Stimulated activated CD8-positive, alpha-beta memory T cell treated with anti-CD3 and anti-CD28 coated beads, Interleukin-2, amount 100 ng/mL, for 1 hour (primary cell): ENCODE measurements around the gene SLC35B2.
A peak's percentile ranks its signal among the peaks of the same experiment; 100 is the strongest.

Experiments used
- DNase-seq, 2 donors: peaks; one replicate each; pipeline ENCODE4 v3.0.0-alpha.2; 2020; ENCODE audit warnings: low read depth in 2 of 2

The SLC35B2 gene

DNA sequence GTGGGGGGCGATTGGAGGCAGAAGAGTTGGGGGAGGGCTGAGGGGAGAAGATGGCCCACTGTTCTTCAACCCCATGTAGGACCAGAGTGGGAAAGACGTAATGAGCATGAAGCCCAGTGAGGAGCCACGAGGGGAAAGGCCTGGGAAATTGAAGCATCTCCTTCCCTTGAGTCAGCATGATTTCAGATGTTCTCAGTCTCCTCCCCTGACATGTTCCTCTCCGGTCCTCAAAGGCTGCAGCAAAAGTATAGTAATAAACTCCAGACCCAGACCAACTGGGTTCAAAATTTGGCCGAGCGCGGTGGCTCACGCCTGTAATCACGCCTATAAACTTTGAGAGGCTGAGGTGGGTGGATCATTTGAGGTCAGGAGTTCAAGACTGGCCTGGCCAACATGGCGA is 9.9 kb upstream of the SLC35B2 start:
- no peak for DNase-seq

DNA sequence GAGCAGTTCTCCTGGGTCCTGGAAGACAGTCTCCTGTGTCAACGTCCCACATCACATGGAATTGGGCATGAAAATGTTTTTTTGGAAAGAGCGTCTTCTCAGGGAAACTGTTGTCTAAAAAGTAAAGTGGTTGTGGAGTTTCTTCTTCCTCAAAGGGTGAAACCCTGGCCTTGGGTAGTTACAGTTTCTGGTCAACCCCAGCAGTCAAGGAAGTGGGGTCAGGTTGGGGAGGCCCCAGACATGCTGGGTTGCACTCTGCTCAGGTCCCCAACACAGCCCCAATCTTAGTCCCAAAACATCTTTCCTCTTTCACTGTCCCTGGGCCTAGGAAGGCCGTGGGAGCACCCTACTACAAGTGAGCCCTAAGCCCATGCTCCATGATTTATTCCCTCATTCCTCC is 9.0 kb upstream of the SLC35B2 start:
- DNase-seq = no peak

DNA sequence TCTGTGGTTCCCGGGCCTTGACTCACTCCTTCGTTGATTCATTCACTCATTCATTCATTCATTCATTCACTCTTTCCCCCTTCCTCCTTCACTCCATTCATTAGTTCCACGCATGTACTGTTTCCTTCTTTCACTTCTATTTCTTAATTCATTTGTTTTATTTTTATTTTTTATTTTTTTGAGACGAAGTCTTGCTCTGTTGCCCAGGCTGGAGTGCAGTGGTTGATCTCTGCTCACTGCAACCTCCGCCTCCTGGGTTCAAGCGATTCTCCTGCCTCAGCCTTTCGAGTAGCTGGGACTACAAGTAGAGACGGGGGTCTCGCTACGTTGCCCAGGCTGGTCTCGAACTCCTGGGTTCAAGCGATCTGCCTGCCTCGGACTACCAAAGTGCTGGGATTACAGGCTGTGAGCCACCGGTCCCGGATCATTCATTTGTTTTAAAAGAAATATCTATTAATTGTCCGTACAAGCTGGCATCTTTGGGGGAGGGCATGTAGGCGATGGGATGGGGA is 8.4 kb upstream of the SLC35B2 start:
- no peak for DNase-seq

DNA sequence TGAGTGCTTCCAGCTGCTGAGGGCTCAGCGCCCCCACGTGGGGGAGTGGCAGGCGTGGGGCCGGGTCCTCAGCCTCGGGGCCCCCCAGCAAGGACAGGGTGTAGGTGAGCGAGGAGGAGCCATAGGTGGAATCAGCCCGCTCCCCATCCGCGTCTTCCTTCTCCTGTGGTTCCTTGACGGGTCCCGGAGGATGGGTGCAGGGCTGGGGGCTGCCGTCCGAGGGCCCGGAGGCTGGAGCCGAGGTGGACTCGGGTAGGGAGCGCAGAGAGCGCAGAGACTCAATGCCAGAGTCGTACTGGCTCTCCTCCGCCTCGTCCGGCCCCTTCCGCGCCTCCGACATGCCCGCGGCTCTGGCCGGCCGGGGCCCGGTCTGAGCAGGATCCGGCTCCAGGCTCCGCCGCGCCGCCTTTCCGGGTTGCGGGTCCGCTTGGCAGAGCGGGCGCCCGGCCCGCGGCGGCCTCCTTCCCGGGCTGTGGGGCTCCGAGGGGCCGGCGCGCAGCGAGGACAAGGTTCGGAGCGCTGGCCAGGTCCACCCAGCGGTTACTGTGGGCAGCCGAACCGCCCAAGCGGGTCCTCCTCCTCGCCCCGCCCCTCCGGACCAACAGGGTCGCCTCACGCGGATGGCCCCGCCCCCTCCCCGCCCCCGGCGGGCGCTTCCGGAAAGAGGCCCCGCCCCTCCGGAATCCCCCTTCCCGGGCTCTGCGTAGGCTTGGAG is 7.8 kb upstream of the SLC35B2 start, which contains the start of gene NFKBIE:
Gene NFKBIE, minus strand, starts transcription at position 545 of the 715 bp plus-strand sequence. Its CDS starts 205 bp downstream, at position 340.
- DNase-seq = peak; percentile 92 to 95

DNA sequence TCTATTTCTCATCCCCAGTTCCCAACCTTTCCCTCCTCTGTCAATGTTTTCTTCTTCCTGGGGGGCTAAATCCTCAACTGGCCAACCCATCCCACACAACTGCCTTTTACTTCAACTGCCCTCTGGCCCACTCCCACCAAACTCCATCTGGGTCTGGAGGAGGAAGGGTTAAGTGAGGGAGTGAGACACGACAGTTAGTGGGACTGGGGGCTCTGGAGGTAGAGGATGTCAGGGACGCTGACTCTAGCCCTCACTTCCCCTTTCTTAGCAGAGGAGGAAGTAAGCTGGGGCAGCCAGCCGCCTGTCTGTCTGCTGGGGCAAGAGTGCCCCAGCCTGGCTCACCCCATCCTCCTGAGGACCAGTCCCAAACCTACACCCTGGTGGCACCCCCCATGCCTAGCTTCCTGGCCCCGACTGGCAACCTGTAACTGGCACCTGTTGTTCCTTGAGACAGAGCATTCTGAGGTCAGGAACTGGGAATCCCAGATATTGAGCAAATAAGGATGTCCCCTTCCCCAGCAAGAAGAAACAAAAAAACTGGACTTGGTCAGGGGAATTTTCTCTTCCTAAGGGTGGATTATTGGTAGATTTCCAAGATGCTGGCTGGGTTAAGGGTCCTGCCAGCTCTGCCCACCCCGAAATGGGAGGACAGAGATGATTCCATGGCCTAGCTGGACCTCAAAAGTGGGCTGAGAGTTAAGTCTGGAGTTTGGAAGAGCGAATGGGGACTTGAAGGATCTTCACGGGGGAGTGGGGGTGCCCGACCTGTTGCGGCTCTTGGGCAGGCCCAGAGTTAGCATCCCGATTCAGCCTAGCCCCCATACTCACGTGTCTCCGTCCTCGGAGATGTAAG is 7.1 kb upstream of the SLC35B2 start:
- DNase-seq = no peak

DNA sequence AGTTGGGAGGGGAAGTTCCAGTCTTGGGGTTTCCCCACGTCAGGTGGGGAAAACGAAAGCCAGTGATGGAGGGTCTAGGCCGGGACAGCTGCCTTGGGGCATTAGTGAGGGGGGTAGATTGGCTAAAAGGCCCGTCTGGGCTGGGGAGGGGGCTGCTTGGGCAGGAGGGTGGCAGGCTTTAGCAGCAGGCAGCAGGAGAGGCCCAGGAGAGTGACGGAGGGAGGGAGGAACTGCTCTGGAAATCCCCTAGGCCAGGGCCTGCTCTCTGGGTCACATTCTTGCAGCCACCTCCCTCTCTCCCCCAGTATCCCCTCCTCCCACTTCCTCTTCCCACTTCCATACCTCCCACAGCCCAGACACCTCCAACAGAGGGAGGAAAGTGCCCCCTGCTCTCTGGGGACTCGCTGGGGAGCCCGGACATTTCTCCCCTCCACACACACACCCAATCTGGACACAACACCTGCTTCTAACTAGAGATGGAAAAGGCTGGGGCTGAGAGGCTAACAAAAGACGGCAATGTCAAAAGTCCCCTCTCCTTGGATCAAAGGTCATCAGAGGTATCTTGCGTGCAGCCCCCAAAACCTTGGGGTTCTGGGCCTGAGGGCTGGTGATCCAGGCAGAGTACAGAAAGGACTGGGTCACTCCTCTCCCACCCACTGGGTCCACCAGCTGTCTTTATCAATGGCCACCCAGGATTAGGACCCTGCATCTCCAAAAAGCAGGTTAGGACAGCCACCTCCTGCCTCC is 6.2 kb upstream of the SLC35B2 start:
- DNase-seq = no peak

DNA sequence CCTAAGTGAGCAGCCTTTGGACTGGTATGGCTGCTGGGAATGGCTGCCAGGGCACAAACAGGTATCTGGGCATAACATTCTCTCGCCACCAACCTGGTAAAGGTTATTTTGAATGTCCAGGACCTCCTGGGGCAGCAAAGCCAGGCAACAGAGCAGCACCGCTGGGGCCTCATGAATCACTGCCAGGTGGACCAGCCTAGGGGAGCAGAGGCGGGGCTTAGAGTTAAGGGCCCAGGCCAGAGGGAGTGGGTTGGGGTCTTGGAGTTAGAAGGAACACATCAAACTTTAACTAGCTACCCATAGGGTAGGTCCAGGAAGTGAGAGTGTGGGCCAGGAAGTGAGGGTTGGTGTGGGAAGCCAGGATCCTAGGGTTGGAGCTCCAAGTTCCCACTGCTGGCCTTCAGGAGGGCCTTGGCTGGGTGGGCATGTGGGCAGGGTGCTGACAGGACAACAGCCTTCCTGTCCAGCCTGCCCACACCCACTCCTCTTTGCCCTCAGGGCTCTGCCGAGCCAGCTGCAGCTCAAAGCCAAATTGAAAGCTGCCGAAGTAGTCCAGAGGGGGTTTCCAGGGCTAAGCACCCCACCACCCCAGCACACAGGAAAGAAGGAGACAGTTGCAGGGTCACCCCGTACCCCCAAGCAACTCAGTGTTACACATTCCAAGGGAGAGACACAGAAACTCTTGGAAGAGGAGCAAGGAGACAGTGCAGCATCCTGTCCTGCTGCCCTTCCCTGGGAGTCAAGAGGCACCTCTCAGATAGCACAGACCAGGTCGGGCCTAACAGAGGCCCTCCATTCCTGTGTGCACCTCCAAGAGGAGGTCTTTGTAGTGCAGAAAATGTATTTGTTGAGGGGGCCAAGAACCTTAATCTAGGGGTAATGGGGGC is 5.4 kb upstream of the SLC35B2 start:
- no peak for DNase-seq

DNA sequence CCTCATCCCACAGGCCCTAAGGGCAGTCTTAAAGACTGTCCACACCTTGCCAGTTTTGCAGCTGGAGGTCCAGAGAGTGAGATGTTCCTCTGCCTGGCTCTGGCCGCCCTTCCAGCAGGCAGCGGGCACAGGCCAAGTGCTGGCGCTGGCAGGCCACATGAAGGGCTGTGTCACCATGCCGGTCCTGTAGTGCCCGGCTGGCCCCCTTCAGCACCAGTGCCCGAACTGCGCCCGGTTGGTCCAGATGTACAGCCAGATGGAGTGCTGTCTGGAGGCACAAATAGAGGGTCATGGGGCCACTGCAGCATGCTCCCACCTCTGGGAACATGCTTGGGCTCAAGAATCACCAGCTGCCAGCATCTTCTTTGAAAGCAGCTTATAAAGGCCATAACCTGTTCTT is 4.3 kb upstream of the SLC35B2 start:
- DNase-seq = no peak

DNA sequence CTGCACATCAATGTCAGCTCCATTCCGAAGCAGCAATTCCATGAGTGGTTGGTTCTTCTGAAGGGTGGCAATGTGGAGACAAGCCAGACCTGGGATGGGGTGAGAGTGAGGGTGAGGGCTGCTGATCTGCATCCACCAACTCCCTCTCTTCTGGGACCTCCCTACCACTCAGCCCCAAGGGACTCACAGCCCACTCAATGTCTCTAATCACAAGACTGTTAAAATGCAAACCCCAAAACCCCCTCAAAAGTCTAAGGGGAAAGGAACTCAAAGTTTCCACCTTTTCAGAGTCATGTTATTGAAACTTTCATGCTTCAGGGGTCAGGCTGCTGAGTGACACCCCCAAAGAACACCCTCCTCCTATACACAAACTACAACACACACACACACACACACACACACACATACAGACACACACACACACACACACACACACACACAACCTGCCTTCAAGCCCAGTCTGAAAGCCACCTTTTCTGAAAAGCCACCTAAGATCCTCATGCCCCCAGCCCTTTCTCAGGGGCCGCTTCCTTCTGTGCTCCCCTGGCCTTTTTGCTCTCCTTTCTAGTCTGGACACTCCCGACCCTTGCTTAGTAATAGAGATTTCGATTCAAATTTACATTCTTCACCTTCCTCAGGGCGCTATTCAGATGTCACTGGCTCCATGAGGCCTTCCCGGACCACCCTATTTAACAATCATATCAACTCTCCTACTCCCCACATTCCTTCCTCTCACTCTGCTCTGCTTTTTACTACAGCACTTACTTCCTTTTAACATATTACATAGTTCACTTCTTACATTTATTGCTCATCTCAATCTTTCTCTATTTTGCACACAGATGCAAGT is 3.3 kb upstream of the SLC35B2 start:
- DNase-seq = no peak

DNA sequence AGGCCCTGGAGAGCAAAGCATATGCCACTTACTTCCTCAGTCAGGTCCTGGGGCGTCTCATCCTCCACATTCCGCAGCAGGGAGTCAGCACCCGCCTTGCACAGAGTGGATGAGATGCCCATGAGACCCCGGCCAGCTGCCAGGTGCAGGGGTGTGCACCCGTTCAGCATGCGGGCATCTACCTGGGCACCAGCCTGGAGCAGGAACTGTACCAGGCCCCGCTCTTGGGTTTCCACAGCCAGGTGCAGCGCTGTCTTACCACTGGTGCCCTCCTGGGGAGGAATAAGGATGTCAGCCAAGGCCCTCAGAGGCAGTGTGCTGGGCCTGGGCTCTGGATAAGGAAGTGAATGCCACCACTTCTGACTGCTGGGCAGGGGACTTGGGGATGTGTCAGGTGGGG is 2.7 kb upstream of the SLC35B2 start:
- DNase-seq = no peak

DNA sequence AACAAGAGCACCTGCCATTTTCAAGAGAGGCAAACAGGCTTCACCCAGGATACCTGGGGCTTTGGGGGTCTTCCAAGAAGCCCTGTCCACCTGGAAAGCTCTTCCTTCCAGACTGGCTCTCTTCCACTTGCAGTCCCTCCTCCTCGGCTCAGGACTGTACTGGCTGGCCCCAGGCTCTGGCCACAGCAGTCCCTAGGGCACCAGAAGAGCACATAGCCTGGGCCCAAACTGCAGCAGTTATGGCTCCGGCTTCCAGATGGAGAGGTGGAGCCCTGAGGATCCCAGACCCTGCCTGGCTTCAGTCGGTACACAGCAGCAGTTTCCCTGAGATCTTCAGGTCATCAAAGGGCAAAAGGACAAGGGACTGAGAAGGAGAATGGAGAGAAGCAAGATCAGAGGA is 1.6 kb upstream of the SLC35B2 start:
- DNase-seq = no peak

DNA sequence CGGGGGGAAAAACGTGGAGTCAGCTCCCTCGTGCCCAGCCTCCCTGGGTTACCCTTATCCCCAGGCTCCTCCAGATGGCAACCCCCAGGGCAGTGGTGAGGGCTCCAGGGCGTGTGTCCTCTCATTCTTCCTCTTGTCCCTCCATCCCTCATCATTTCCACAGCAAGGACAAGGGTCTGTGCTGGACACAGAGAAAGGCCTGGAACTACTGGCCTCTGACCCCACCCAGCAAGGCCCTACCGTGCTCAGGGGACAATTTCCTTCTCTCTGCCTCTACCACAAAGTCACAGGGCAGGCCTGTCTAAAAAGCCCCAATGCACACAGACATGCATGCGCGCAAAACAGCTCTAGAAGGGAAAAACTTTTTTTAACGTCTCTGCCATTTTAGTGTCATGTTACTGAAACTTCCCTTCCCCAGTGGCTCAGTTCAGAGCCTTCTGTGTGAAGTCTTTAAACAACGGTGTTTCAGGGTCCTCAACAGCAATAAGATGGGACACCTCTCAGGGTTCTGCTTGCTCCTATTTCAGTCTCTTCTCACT is 1.1 kb upstream of the SLC35B2 start:
- DNase-seq = no peak

DNA sequence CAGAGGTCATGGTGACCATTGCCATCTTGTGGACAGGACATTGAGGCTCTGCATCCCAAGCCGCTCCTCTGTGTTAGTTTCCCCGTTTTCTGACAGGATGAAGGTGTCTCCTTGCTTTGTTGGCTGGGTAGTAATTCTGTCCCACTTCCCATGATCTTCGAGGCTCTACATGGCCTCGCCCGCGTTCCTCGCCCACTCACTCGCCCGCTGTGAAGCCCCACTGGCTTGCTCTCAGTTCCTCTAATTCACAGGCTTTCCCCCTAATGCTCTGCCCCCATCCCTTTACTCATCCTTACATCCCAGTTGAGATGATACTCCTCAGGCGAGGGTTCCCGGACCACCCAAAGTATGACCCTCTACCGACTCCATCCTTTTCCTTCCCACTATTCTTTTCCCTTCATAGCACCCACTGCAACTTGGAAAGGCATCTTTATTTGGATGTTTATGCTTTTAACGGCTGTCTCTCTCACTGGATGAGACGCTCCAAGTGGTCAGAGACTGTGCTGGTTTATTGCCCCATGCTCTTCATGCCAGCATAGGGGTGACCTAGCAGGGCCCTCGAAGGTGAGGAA is 511 bp upstream of the SLC35B2 start:
- no peak for DNase-seq

DNA sequence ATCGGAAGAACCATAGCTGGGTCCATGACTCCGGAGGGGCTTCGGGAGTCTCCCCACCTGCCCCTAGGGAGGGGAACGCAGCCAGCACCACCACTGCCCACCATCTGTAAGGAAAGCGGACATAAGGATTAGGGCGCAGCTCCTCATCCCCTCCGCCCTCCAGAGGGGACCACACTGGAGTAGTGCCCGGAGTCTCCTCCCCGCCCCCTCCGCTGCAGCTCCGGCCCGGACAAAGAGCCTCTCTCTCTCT is 628 bp downstream of the SLC35B2 start:
- no peak for DNase-seq

DNA sequence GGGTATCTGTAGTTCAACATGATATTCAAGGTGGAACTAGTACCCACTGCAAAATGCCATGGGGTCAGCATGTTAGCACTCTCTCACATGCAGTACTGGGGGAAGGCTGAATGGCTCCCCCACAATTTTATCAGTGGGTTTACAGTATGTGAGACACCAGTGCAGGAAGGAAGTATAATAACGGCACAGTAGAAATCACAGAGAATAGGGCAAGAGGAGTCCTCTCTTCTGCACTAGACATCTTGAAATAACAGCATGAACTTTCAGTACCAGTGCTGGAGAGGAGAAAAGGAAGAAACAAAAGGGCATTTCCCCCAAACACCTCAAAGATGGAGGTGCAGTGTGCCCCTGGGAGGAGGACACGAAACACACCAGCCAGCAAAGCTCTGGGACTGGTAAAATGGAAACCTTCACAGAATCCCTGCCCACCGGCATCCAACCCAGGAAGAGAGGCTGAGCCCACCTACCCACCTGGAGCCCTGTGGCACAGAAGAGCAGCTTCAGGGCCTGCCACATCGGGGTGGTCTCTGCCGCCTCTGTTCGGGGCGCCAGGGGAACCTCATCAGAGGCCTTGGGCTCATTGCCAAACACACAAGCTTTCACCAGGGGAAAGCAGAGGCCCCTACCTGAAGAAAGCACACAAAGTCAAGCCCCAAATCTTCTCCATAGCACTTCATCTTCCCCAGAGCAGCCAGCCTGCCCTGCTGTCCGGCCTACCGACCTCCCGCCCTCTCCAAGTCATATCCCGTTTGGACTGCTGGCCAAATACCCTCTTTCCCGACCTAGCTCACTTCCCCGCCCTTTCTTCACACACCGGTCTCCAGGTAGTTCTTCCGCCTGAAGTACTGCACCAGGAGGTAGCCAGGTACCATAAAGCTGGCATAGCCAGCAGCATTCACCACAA is 1.2 kb downstream of the SLC35B2 start:
- no peak for DNase-seq

DNA sequence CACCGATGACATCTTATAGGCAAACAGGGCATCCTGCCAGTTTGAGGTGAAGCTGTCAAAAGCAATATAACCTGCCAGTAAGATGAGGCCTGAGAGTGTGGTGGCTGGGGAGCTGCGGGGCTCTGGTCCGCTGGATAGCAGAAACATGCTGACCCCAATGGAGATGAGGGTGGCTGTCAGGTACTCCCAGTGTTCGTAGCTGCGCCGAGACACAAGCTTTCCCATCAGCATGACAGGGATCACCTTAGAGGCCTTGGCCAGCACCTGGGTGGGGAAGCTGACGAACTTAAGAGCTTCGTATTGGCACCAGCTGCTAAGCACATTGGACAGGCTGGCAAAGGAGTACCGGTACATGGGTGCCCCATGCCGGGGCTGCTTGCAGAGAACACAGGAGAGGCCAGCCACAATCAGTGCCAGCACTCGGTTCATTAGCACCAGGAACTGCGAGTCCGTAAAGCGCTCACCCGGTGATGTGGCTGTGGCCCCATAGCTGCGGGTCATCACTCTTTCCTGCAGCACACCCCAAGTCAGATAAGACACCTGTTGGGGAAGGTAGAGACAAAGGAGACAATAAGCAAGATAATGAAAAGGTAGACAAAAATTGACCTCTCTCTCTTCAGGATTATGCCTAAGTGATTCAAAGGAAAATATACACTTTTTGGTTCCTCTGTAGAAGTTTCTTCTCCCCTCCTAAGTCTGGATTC is 2.1 kb downstream of the SLC35B2 start:
- no peak for DNase-seq

DNA sequence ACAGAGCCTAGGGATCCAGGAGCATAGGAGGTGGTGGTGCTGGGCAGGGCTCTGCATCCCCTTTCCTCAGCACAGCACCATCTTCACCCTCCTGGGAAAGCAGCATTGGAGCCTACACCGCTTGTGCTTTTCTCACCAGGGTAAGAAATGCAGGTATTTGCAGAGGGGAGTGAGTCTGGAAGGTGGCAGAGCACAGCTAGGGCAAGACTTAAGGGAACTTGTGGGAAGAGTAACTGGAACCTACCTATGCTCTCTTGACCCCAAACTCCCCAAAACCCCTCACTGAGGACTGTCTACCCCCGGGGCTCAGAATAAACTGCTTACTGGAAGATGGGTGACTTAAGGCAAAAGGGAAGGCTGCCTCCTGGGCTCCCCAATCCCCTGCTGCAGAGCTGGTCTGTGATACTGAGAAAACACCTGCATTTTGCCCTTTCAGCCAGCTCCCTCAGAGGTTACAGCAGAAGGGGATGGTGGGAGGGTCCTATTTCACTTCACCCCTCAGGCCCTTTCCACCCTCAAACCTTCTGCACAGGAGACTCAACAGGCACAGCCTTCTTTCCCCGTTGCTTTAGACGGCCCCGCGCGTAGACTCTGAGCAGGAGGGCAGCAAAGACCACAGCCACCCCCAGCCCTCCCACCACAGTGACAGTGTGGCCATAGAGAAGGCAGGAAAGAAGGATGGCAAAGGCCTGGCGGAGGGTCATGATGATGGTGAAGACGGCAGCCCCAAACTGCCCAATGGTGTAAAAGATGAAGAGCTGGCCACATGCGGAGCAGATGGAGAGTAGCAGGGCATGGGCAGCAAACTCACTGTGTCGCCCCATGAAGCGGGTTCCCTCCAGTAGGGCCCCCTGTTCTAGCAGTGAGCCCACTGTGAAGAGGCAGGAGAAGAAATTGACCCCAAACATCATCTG is 2.9 kb downstream of the SLC35B2 start:
- DNase-seq = no peak
